ENCODE measurements around the gene NCKAP5.

NCKAP5 gene

GRCh38 chr2:132772340-132772739, 795.9 kb downstream of the NCKAP5 start:
- DNase-seq, result no peak

- DNase-seq, result no peak
Measured at GRCh38 chr2:132766573-132766972, 801.7 kb downstream of the NCKAP5 start.

GRCh38 chr2:132761437-132761836, 806.8 kb downstream of the NCKAP5 start:
- no peak for DNase-seq

- DNase-seq, result no peak
Measured at GRCh38 chr2:132760971-132761370, 807.3 kb downstream of the NCKAP5 start.

GRCh38 chr2:132760405-132760804, 807.9 kb downstream of the NCKAP5 start:
- DNase-seq, result no peak

GRCh38 chr2:132758995-132759394, 809.3 kb downstream of the NCKAP5 start:
- no peak for DNase-seq

- DNase-seq, result no peak
Measured at GRCh38 chr2:132757676-132758075, 810.6 kb downstream of the NCKAP5 start.

GRCh38 chr2:132757002-132757589, 811.2 kb downstream of the NCKAP5 start:
- no peak for DNase-seq

- no peak for DNase-seq
Measured at GRCh38 chr2:132754867-132755472, 813.3 kb downstream of the NCKAP5 start.

- no peak for DNase-seq
Measured at GRCh38 chr2:132754392-132754791, 813.9 kb downstream of the NCKAP5 start.

GRCh38 chr2:132752421-132753206, 815.6 kb downstream of the NCKAP5 start:
- DNase-seq, result no peak

GRCh38 chr2:132751836-132752235, 816.4 kb downstream of the NCKAP5 start:
- no peak for DNase-seq

GRCh38 chr2:132750606-132751005, 817.7 kb downstream of the NCKAP5 start:
- DNase-seq, result no peak

GRCh38 chr2:132747046-132747445, 821.2 kb downstream of the NCKAP5 start:
- no peak for DNase-seq

- no peak for DNase-seq
Measured at GRCh38 chr2:132741754-132742153, 826.5 kb downstream of the NCKAP5 start.

GRCh38 chr2:132740081-132740720, 828.1 kb downstream of the NCKAP5 start:
- no peak for DNase-seq

GRCh38 chr2:132738223-132738622, 830.0 kb downstream of the NCKAP5 start:
- no peak for DNase-seq

GRCh38 chr2:132736059-132736458, 832.2 kb downstream of the NCKAP5 start:
- no peak for DNase-seq

GRCh38 chr2:132734961-132735360, 833.3 kb downstream of the NCKAP5 start:
- DNase-seq, result no peak

- DNase-seq, result no peak
Measured at GRCh38 chr2:132733094-132733493, 835.2 kb downstream of the NCKAP5 start.

GRCh38 chr2:132732694-132733093, 835.6 kb downstream of the NCKAP5 start:
- no peak for DNase-seq

GRCh38 chr2:132731441-132731840, 836.8 kb downstream of the NCKAP5 start:
- DNase-seq, result no peak

- DNase-seq, result no peak
Measured at GRCh38 chr2:132730611-132731010, 837.7 kb downstream of the NCKAP5 start.

GRCh38 chr2:132729522-132729921, 838.7 kb downstream of the NCKAP5 start:
- DNase-seq, result no peak
